Endothelial cell (in vitro differentiated cells): Measurements from ENCODE around the gene SRRM3. TPM values are rescaled to one million over a fixed set of nuclear protein-coding genes. Genes with fewer than 3 reads are reported as not detected.
"Not testable (repeated sequence)": the region's sequence is repeated elsewhere in the genome, so short reads cannot be mapped to it uniquely, and the experiment has no call there.

Experiments used
- DNase-seq: peaks from one replicate; pipeline ENCODE4 v3.0.0; 2021; ENCODE audit warnings: low spot score
- H3K27ac Mint-ChIP-seq: one replicate; pipeline ENCODE4 v1.8.0; 2021; ENCODE audit warnings: mixed read lengths, inconsistent platforms; ENCODE audit not compliant: unreplicated experiment
- H3K27me3 Mint-ChIP-seq: one replicate; pipeline ENCODE4 v1.8.0; 2021; ENCODE audit warnings: mild to moderate bottlenecking, moderate library complexity, mixed read lengths, inconsistent platforms; ENCODE audit not compliant: unreplicated experiment
- H3K36me3 Mint-ChIP-seq: one replicate; pipeline ENCODE4 v1.8.0; 2021; ENCODE audit warnings: mild to moderate bottlenecking, low read depth, mixed read lengths, inconsistent platforms; ENCODE audit not compliant: unreplicated experiment
- H3K4me1 Mint-ChIP-seq: one replicate; pipeline ENCODE4 v1.8.0; 2021; ENCODE audit warnings: mild to moderate bottlenecking, mixed read lengths, inconsistent platforms; ENCODE audit not compliant: unreplicated experiment
- H3K4me3 Mint-ChIP-seq: one replicate; pipeline ENCODE4 v1.8.0; 2021; ENCODE audit warnings: mild to moderate bottlenecking, mixed read lengths, inconsistent platforms; ENCODE audit not compliant: unreplicated experiment
- H3K9me3 Mint-ChIP-seq: one replicate; pipeline ENCODE4 v1.8.0; 2021; ENCODE audit warnings: mixed read lengths, inconsistent platforms; ENCODE audit not compliant: unreplicated experiment
- total RNA-seq: library from RNA; stranded (reverse); fragmentation: NEBNext Ultra II Directional; extraction: Animal tissue kit (Norgen Biotek cat#: 25700); gene quantifications from one replicate; pipeline ENCODE4 v1.2.1, GENCODE V29; 2021; ENCODE audit not compliant: unreplicated experiment
- TF ChIP-seq, protein P1 (sequence below): fragments of 200-600 bp; sonication (generic); IDR thresholded peaks from one replicate; pipeline ENCODE4 v1.5.0; 2021; ENCODE audit warnings: antibody characterized with exemption; ENCODE audit not compliant: unreplicated experiment

The SRRM3 gene
- total RNA-seq, 1 donor from 2014 or later = 27.1 TPM

DNA sequence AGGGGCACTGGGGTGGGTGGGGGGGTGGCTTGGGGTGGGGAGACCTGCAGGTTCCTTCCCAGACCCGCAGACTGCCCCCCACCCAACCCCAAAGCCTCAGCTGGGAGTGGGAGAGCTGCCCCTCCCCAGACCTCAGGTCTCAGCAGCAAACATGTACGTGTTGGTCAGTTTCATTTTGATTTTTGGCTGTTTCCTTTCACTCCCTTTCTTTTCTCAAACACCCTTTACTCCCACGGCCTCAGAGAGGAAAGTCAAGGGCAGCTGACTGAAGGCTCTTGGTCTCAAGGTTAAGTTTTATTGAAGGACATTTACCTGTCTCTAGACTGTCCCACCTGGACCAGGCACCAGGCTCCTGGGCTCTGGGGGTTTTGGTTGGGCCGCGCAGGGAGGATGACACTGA lies 66.7 kb downstream of the SRRM3 start:
- peaks cover 9% of the 10 kb centered on the region for H3K4me1 Mint-ChIP-seq
- no peak overlapping the region for H3K27ac Mint-ChIP-seq
- TF ChIP-seq, protein P1, sequence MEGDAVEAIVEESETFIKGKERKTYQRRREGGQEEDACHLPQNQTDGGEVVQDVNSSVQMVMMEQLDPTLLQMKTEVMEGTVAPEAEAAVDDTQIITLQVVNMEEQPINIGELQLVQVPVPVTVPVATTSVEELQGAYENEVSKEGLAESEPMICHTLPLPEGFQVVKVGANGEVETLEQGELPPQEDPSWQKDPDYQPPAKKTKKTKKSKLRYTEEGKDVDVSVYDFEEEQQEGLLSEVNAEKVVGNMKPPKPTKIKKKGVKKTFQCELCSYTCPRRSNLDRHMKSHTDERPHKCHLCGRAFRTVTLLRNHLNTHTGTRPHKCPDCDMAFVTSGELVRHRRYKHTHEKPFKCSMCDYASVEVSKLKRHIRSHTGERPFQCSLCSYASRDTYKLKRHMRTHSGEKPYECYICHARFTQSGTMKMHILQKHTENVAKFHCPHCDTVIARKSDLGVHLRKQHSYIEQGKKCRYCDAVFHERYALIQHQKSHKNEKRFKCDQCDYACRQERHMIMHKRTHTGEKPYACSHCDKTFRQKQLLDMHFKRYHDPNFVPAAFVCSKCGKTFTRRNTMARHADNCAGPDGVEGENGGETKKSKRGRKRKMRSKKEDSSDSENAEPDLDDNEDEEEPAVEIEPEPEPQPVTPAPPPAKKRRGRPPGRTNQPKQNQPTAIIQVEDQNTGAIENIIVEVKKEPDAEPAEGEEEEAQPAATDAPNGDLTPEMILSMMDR = no peak
- no peaks in the 10 kb centered on the region for H3K36me3 Mint-ChIP-seq
- no peak overlapping the region for H3K4me3 Mint-ChIP-seq
- H3K27me3 Mint-ChIP-seq = peaks cover 6% of the 10 kb centered on the region
- DNase-seq = no peak
- no peaks in the 10 kb centered on the region for H3K9me3 Mint-ChIP-seq

GRCh38 chr7:76269895-76270294 lies 68.2 kb downstream of the SRRM3 start:
- TF ChIP-seq, protein P1 = no peak
- H3K9me3 Mint-ChIP-seq = no peaks in the 10 kb centered on the region
- no peaks in the 10 kb centered on the region for H3K36me3 Mint-ChIP-seq
- H3K27ac Mint-ChIP-seq = no peak overlapping the region
- peaks cover 19% of the 10 kb centered on the region for H3K4me1 Mint-ChIP-seq
- no peak for DNase-seq
- H3K27me3 Mint-ChIP-seq = peaks cover 7% of the 10 kb centered on the region
- H3K4me3 Mint-ChIP-seq = no peak overlapping the region

- not testable (repeated sequence) for H3K4me3 Mint-ChIP-seq
- H3K4me1 Mint-ChIP-seq = peaks cover 19% of the 10 kb centered on the region
Observed at GRCh38 chr7:76271384-76271783, 69.7 kb downstream of the SRRM3 start.

DNA sequence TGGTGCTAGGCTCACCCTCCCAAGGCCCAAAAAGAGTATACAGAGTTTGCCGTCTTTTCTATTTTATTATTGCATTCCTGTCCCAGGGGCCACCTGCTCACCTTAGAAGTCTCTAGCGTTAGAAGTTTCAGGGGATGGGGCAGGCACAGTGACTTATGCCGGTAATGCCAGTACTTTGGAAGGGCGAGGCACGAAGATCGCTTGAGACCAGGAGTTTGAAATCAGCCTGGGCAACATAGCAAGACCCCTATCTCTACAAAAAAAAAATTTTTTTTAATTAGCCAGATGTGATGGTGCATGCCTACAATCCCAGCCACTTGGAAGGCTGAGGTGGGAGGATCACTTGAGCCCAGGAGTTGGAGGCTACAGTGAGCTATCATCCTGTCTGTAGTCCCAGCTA lies 70.4 kb downstream of the SRRM3 start:
- Mint-ChIP-seq H3K27ac (no peak overlapping the region), H3K36me3 (no peaks in the 10 kb centered on the region), H3K4me1 (peaks cover 19% of the 10 kb centered on the region), H3K9me3 (no peaks in the 10 kb centered on the region), H3K27me3 (peaks cover 9% of the 10 kb centered on the region), H3K4me3 (no peak overlapping the region)
- TF ChIP-seq, protein P1 = no peak
- DNase-seq = no peak

More at GRCh38 chr7:76271384-76271783, 69.7 kb downstream of the SRRM3 start:
- H3K27me3 Mint-ChIP-seq, H3K27ac Mint-ChIP-seq, H3K36me3 Mint-ChIP-seq, H3K9me3 Mint-ChIP-seq, DNase-seq: not testable (repeated sequence)

DNA sequence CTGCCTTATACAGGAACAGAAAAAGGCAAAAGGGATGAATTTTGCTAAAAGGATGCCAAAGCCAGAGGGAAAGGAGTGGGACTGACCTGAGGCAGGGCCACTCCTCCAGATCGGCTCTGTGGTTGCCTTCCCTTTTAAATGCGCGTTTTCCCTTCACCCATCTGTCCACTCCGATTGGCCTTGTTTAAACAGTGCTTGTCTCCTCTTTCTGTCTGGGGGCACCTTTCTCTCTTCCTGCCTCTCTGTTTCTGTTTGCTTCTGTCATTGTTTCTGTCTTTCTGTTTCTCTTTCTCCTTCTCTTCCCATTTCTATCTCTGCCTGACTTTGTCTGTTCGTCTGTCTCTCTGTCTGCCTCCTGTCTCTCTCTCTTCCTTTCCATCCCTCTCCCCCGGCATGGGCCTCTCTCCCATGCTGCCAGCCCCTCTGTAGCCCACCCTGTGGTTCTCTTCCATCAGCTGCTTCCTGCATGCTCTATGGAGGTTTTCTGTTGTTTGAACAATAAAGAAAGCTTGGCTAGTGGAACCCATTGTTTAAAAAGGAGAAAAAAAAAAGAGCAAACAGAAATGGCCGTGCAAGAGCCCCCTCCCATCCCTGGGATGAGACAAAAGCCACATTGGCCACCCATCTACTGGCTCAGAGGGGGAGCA lies 71.3 kb downstream of the SRRM3 start:
- H3K9me3 Mint-ChIP-seq = no peaks in the 10 kb centered on the region
- no peak for DNase-seq
- TF ChIP-seq, protein P1 = no peak
- peaks cover 19% of the 10 kb centered on the region for H3K4me1 Mint-ChIP-seq
- H3K27ac Mint-ChIP-seq = peak overlapping the region; percentile 85
- H3K27me3 Mint-ChIP-seq = peaks cover 9% of the 10 kb centered on the region
- peak overlapping the region; percentile 2 for H3K4me3 Mint-ChIP-seq
- no peaks in the 10 kb centered on the region for H3K36me3 Mint-ChIP-seq
